Caco-2 (cell line): ENCODE measurements around the gene DBH. TPM values are rescaled to one million over a fixed set of nuclear protein-coding genes. Genes with fewer than 3 reads are reported as not detected.

Experiments used
- BruUV-seq: library from RNA; stranded (reverse); fragments of 400-500 nt; replicated peaks from 2 replicates; lab custom pipeline; 2021; lab: Mats Ljungman, UMichigan
- CTCF ChIA-PET: fragments of 300-600 bp; sonication (Branson Sonifier 250); formaldehyde crosslinking; loops from one replicate; lab custom pipeline; 2022; ENCODE audit warnings: antibody characterized with exemption; lab: Charles Lee
- POLR2A ChIA-PET: fragments of 300-600 bp; sonication (Branson Sonifier 250); formaldehyde crosslinking; loops from one replicate; lab custom pipeline; 2022; ENCODE audit warnings: antibody characterized with exemption; lab: Charles Lee
- DNase-seq, 2 experiments: peaks; one replicate each; pipeline versions ENCODE4 v3.0.0 to v3.0.0-alpha.2; 2020 to 2022
- H3K27me3 ChIP-seq: replicated peaks from 2 replicates; pipeline ENCODE4 v1.6.0; 2011; ENCODE audit warnings: low read length; ENCODE audit not compliant: control insufficient read depth, insufficient read depth
- H3K36me3 ChIP-seq: 2 replicates; pipeline ENCODE4 v1.5.1; 2011; ENCODE audit warnings: low read length; ENCODE audit not compliant: control insufficient read depth, insufficient read depth
- H3K4me1 ChIP-seq: fragments of 250-450 bp; sonication (Bioruptor Pico); 2 replicates; pipeline ENCODE4 v1.5.1; 2020; ENCODE audit warnings: mild to moderate bottlenecking
- H3K4me3 ChIP-seq: 2 replicates; pipeline ENCODE4 v1.5.1; 2011; ENCODE audit warnings: low read depth, mild to moderate bottlenecking, control low read depth, low read length
- H3K9me3 ChIP-seq: fragments of 250-450 bp; sonication (Bioruptor Pico); 2 replicates; pipeline ENCODE4 v1.5.1; 2020; ENCODE audit warnings: mild to moderate bottlenecking, moderate library complexity
- H3K27ac Mint-ChIP-seq: one replicate; pipeline ENCODE4 v1.8.0; 2022; ENCODE audit warnings: mixed read lengths; ENCODE audit not compliant: unreplicated experiment
- H3K27me3 Mint-ChIP-seq: one replicate; pipeline ENCODE4 v1.8.0; 2022; ENCODE audit warnings: mixed read lengths; ENCODE audit not compliant: insufficient read depth, unreplicated experiment
- H3K36me3 Mint-ChIP-seq: one replicate; pipeline ENCODE4 v1.8.0; 2022; ENCODE audit warnings: mild to moderate bottlenecking, mixed read lengths; ENCODE audit not compliant: insufficient read depth, unreplicated experiment
- H3K4me1 Mint-ChIP-seq: one replicate; pipeline ENCODE4 v1.8.0; 2022; ENCODE audit warnings: low read depth, mixed read lengths; ENCODE audit not compliant: unreplicated experiment
- H3K4me3 Mint-ChIP-seq: one replicate; pipeline ENCODE4 v1.8.0; 2022; ENCODE audit warnings: mild to moderate bottlenecking, moderate library complexity, mixed read lengths; ENCODE audit not compliant: unreplicated experiment
- H3K9me3 Mint-ChIP-seq: one replicate; pipeline ENCODE4 v1.8.0; 2022; ENCODE audit warnings: mixed read lengths; ENCODE audit not compliant: unreplicated experiment
- intact Hi-C: fragments of 100-400 bp; cut with micrococcal nuclease; formaldehyde crosslinking; loops from one replicate; pipeline ENCODE4 v1.10.0; 2022; ENCODE audit not compliant: unreplicated experiment
- total RNA-seq: library from RNA; stranded (reverse); gene quantifications from 2 replicates; pipeline ENCODE4 v1.2.3, GENCODE V29; 2022
- TF ChIP-seq, protein P1 (sequence below), 2 experiments: fragments of 200-600 bp in 1 of 2; IDR thresholded peaks; 1 replicate in 1 of 2; 2 replicates in 1 of 2; pipeline versions ENCODE4 v1.5.1 to v1.8.0; 2011 to 2022; ENCODE audit warnings: antibody characterized with exemption in 1 of 2, control low read depth in 1 of 2, inconsistent platforms in 1 of 2, low read depth in 1 of 2, low read length in 1 of 2, mild to moderate bottlenecking in 1 of 2, moderate library complexity in 1 of 2; ENCODE audit not compliant: insufficient read depth in 1 of 2, severe bottlenecking in 1 of 2, unreplicated experiment in 1 of 2

Gene DBH
- total RNA-seq, 1 experiment from 2014 or later = not detected

GRCh38 chr9:133643362-133643755 lies 7.2 kb downstream of the DBH start:
- peaks cover 27% of the 10 kb centered on the region for H3K27me3 Mint-ChIP-seq
- H3K27ac Mint-ChIP-seq = no peak overlapping the region
- DNase-seq = no peak
- Histone ChIP-seq H3K4me1 (no peaks in the 10 kb centered on the region), H3K4me3 (no peak overlapping the region), H3K9me3 (no peaks in the 10 kb centered on the region), H3K27me3 (no peaks in the 10 kb centered on the region; the same call in none of the 2 replicates), H3K36me3 (no peaks in the 10 kb centered on the region)
- H3K4me1 Mint-ChIP-seq = no peaks in the 10 kb centered on the region
- BruUV-seq = no TSS peak
- intact Hi-C loops = no loop called here
- H3K4me3 Mint-ChIP-seq = no peak overlapping the region
- CTCF ChIA-PET = no interaction called here
- H3K36me3 Mint-ChIP-seq = peaks cover 4% of the 10 kb centered on the region
- no peaks in the 10 kb centered on the region for H3K9me3 Mint-ChIP-seq
- TF ChIP-seq, protein P1, sequence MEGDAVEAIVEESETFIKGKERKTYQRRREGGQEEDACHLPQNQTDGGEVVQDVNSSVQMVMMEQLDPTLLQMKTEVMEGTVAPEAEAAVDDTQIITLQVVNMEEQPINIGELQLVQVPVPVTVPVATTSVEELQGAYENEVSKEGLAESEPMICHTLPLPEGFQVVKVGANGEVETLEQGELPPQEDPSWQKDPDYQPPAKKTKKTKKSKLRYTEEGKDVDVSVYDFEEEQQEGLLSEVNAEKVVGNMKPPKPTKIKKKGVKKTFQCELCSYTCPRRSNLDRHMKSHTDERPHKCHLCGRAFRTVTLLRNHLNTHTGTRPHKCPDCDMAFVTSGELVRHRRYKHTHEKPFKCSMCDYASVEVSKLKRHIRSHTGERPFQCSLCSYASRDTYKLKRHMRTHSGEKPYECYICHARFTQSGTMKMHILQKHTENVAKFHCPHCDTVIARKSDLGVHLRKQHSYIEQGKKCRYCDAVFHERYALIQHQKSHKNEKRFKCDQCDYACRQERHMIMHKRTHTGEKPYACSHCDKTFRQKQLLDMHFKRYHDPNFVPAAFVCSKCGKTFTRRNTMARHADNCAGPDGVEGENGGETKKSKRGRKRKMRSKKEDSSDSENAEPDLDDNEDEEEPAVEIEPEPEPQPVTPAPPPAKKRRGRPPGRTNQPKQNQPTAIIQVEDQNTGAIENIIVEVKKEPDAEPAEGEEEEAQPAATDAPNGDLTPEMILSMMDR (IDR thresholded peaks at IDR 0.05; ENCODE audit: insufficient read depth in 1 of 2, low read depth in 1 of 2, low read length in 1 of 2, severe bottlenecking in 1 of 2, unreplicated experiment in 1 of 2) = no peak
- POLR2A ChIA-PET = no interaction called here

- Histone ChIP-seq H3K36me3 (no peaks in the 10 kb centered on the region), H3K9me3 (no peaks in the 10 kb centered on the region), H3K4me1 (no peaks in the 10 kb centered on the region), H3K27me3 (no peaks in the 10 kb centered on the region; the same call in none of the 2 replicates), H3K4me3 (no peak overlapping the region)
- Mint-ChIP-seq H3K36me3 (peaks cover 4% of the 10 kb centered on the region), H3K27me3 (peaks cover 27% of the 10 kb centered on the region), H3K27ac (no peak overlapping the region), H3K4me3 (no peak overlapping the region), H3K4me1 (no peaks in the 10 kb centered on the region), H3K9me3 (no peaks in the 10 kb centered on the region)
- TF ChIP-seq, protein P1 (IDR thresholded peaks at IDR 0.05; ENCODE audit: insufficient read depth in 1 of 2, low read depth in 1 of 2, low read length in 1 of 2, severe bottlenecking in 1 of 2, unreplicated experiment in 1 of 2) = no peak
- POLR2A ChIA-PET = no interaction called here
- intact Hi-C loops = no loop called here
- CTCF ChIA-PET = no interaction called here
- no TSS peak for BruUV-seq
- DNase-seq = no peak
These were observed 8.0 kb downstream of the DBH start for GRCh38 chr9:133643978-133644760.

DNA sequence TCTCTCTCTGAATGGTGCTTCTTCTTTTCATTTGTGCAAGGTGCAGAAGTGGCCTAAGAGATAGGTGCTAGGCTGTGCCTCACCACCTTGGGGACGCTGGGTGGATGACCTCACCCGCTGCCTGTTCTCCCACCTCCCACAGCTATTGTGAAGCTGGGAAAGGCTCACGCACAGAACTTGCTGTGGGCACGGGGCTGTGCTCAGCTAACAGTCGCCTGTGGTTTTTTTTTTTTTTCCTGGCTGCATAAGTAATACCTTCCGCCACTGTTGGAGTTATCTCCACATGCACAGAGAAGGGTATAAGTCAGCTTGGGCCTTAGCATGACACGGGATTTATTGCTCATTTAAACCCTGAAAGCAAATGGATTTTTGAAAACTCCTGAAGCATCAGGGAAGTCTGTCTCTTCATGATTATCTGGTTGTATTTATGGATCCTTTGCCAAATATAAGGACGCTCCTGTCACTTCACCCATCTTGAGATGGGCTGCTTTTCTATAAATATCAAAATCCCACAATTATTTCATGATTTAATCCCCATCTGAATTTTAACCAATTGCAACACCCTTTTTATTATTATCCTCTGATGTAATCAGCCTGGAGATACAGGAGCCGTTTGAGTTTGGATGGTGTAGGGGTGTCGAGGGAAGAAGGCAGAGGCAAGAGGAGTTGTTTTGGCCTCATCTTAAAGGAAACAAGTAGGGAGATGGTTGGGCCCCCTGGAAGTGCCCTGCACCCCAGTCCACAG lies 9.0 kb downstream of the DBH start:
- no peaks in the 10 kb centered on the region for H3K4me1 Mint-ChIP-seq
- Histone ChIP-seq H3K36me3 (no peaks in the 10 kb centered on the region), H3K27me3 (no peaks in the 10 kb centered on the region; the same call in none of the 2 replicates), H3K4me1 (no peaks in the 10 kb centered on the region), H3K4me3 (no peak overlapping the region), H3K9me3 (no peaks in the 10 kb centered on the region)
- H3K27ac Mint-ChIP-seq = no peak overlapping the region
- TF ChIP-seq, protein P1 (IDR thresholded peaks at IDR 0.05; ENCODE audit: insufficient read depth in 1 of 2, low read depth in 1 of 2, low read length in 1 of 2, severe bottlenecking in 1 of 2, unreplicated experiment in 1 of 2) = no peak
- ChIA-PET POLR2A (no interaction called here), CTCF (no interaction called here)
- DNase-seq = no peak
- no peaks in the 10 kb centered on the region for H3K9me3 Mint-ChIP-seq
- no TSS peak for BruUV-seq
- no peak overlapping the region for H3K4me3 Mint-ChIP-seq
- intact Hi-C loops = no loop called here
- peaks cover 31% of the 10 kb centered on the region for H3K27me3 Mint-ChIP-seq
- H3K36me3 Mint-ChIP-seq = no peaks in the 10 kb centered on the region
